GM18526 (cell line): ENCODE data around the gene ZNF185.
A peak's percentile ranks its signal among the peaks of the same experiment; 100 is the strongest.

Experiments
- POLR2A ChIP-seq: IDR thresholded peaks from 3 replicates; pipeline ENCODE4 v1.6.1; 2011; ENCODE audit not compliant: insufficient read length; ENCODE audit errors: extremely low read depth

The ZNF185 gene

DNA sequence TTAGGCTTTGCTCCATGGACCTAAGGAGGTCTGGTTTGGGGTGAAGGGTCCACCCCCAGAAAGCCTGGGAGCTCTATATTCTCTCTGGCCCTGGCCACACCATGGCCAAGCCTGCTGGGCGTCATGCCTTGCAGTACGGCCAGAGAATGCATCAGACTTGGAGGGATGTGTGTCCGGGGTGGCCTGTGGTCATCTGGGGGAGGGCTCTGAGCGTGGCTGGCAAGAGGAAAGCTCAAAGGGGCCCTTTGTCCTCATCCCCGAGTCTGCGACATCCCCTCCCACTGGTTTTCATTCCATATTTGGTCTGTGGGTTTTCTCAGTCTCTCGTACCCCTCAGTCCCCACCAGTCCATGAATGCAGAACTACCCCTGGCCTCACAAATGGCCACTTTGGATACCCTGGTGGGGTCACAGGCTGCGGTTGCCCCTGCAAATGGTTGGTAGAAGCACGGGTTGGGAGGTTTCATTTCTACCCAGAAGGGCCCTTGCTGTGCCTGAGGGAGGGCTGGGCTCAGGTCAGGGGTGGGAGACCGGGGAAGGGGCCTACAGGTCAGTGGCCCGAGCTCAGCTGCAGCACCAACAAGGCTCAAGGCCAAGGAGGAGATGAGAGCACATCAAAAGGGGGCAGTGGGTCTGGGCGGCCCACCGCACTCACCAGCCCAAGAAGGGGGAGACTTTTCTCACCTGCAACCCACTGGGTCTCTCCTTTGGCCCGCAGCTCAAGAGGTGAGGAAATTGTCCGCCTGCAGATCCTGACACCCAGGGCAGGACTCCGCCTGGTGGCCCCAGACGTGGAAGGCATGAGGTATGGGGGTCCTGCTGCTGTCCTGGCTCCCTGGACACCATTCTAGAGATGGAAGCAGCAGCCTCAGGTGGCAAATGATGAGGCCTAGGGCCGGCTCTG lies 30.2 kb downstream of the ZNF185 start:
- no peak for TF ChIP-seq POLR2A

DNA sequence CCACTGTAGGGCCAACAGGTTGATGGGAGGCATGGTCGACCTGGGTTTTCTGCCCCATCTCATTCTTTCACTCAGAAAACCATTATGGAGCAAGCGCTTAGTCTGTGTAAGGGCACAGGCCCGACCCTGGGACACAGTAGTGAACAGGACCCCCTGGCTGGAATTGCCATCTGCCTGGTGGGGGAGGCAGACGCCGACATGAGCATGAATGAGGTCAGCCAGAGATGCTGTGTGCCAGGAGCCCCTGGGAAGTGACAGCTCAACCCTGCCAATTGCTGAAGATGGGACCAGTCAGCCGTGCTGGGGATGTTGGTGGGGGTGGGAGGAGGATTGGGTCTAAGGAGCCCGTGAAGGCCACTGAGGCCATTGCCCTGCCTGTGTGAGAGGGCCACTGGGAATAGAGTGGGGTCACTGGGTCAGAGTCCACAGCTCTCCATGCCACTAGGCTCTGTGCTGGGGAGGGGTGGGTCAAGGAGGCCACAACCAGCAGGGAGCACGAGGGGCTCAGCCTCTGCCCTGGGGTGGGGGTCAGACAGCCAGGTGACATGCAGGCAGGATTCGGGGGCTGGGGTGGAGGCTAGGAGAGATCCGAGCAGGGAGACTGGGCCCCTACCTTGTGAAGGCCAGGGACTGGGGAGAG lies 31.0 kb downstream of the ZNF185 start:
- TF ChIP-seq POLR2A = no peak

DNA sequence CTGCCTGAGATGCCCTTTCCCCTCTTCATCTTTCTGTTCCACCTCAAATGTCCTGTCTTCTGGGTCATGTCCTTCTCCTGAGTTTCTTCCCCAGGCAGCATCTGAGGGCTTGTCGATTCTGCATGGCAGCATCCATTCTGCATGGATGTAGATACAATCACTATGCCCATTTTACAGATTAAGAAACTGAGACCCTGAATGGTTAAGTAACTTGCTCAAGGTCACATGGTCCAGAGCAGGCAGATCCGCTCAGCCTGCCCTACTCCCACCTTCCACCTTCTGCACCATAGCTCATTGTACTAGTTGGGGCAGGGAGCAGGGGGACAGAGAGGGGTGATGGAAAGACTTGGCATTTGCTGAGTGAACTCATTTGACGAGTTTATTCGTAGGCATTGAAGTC lies 32.0 kb downstream of the ZNF185 start:
- no peak for TF ChIP-seq POLR2A

- TF ChIP-seq POLR2A = no peak
Observed at GRCh38 chrX:152930516-152930915, 32.6 kb downstream of the ZNF185 start.

GRCh38 chrX:152932144-152932543 lies 34.3 kb downstream of the ZNF185 start:
- TF ChIP-seq POLR2A = no peak

GRCh38 chrX:152932598-152933175 lies 34.8 kb downstream of the ZNF185 start:
- no peak for TF ChIP-seq POLR2A

GRCh38 chrX:152936306-152936705 lies 38.4 kb downstream of the ZNF185 start:
- TF ChIP-seq POLR2A = no peak

DNA sequence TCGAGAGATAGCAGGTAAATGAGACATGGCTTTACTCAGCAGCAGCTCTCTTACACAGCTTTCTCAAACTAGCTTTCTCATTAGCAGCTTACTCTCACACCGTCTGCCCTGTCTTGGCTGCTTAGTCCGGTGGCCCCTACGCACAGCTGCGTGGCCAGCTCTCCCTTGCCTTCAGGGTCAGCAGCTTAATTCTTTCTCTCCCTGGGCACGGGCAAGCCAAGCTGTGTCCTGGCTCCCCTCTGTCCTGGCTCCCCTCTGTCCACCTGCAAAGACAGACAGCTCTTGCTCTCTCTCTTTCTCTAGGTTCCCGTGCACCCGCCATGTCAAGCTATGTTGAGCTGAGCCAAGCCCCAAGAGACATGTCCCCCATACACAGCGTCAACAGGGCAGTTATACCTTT lies 39.4 kb downstream of the ZNF185 start:
- no peak for TF ChIP-seq POLR2A

DNA sequence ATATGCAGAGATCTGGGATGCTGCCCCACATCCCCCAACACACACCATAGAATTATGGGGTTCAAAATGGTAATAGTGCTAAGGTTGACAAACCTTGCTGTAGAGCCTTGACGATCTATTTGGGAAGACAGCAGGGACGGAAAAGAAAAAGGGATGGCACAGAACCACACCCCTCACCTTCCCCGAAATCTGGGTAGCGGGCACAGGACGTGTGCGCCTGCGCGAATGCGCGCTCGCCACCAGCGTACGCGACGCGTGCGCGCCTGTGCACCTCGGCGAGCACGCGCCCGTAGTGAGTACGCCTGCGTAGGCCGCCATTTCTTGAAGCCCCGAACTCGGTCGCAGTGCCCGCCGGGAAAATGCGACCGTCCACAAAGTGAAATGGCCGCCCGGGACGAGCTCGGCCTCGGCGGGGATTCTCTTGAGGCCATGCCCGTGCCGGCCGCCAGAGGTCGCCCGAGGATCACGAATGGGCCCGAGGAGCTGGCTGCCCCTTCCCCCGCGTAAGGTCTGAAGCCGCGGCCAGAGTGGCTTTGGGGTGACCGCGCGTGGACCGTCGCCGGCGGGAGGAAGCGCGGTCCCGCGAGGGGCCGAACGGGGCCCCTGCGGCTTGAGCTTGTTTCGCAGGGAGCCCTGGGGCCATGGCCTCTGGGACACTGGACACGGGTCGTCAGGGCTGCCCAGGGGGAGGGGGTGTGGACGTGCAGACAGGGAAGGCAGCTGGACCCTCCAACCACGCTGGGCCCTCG lies 43.6 kb downstream of the ZNF185 start:
- peak; percentile 70 for TF ChIP-seq POLR2A

- no peak for TF ChIP-seq POLR2A
Observed at GRCh38 chrX:152942077-152942442, 44.2 kb downstream of the ZNF185 start.

GRCh38 chrX:152943826-152944225 lies 46.0 kb downstream of the ZNF185 start:
- TF ChIP-seq POLR2A = no peak

GRCh38 chrX:152945021-152945979 lies 47.4 kb downstream of the ZNF185 start:
- no peak for TF ChIP-seq POLR2A

DNA sequence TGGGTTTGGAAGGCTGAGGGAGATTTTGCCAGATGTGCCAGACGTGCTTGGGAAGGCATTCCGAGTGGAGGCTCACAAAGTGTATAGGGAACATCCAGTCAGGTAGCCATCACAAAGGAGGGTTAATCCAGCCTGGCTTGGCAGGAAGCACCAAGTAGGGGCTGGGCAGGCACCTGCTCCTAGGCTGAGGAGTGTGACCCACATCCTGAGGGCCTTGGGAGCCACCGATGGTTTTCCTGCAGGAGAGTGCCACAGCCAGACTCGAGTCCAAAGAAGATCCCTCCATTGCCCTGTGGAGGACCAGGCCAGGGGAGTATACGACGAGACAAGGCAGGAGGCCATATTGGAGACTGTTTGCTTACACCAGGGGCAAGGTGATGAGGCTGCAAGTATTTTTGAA lies 48.8 kb downstream of the ZNF185 start:
- no peak for TF ChIP-seq POLR2A
